ENCODE results near the gene STEAP3. TPM values are rescaled to one million over a fixed set of nuclear protein-coding genes. Genes with fewer than 3 reads are reported as not detected.

STEAP3 gene
- total RNA-seq, 4 donors from 2014 or later = 2.5 to 5.9 (median 5.2) TPM

- peaks cover 0 to 28% (median 0%) of the 10 kb centered on the region in 4 donors for H3K27me3 ChIP-seq
- 67% methylated on average over 8 of the region's 8 CpGs for WGBS
- H3K4me3 ChIP-seq = no peak overlapping the region
- no peak for TF ChIP-seq CTCF (IDR thresholded peaks at IDR 0.05)
- TF ChIP-seq EP300 (IDR thresholded peaks at IDR 0.05) = no peak
- TF ChIP-seq POLR2A (IDR thresholded peaks at IDR 0.05; ENCODE audit: low read depth) = no peak
- no peak for TF ChIP-seq POLR2AphosphoS5 (IDR thresholded peaks at IDR 0.05)
- no peaks in the 10 kb centered on the region for H3K4me1 ChIP-seq
- intact Hi-C loops (cut with DNase I) = no loop called here
- H3K27ac ChIP-seq (replicated peaks in 1 of 4) = no peak overlapping the region
- no peaks in the 10 kb centered on the region for H3K36me3 ChIP-seq
- no peaks in the 10 kb centered on the region for H3K9me3 ChIP-seq
- no peak for DNase-seq (ENCODE audit: extremely low spot score)
These were observed 33.1 kb upstream of the STEAP3 start for GRCh38 chr2:119190321-119191111.

GRCh38 chr2:119192893-119193292, 30.7 kb upstream of the STEAP3 start:
- no peak for DNase-seq (ENCODE audit: extremely low spot score)
- no peak overlapping the region for H3K4me3 ChIP-seq
- no peak overlapping the region for H3K27ac ChIP-seq (replicated peaks in 1 of 4)
- H3K27me3 ChIP-seq = peaks cover 0 to 29% (median 0%) of the 10 kb centered on the region in 4 donors
- no peaks in the 10 kb centered on the region for H3K36me3 ChIP-seq
- no peaks in the 10 kb centered on the region for H3K9me3 ChIP-seq
- TF ChIP-seq POLR2A (IDR thresholded peaks at IDR 0.05; ENCODE audit: low read depth) = no peak
- TF ChIP-seq EP300 (IDR thresholded peaks at IDR 0.05) = no peak
- TF ChIP-seq CTCF (IDR thresholded peaks at IDR 0.05) = no peak
- no peak for TF ChIP-seq POLR2AphosphoS5 (IDR thresholded peaks at IDR 0.05)
- intact Hi-C loops (cut with DNase I) = no loop called here
- H3K4me1 ChIP-seq = no peaks in the 10 kb centered on the region
- WGBS = 83% methylated on average over 6 of the region's 6 CpGs

- H3K27me3 ChIP-seq = peaks cover 0 to 26% (median 0%) of the 10 kb centered on the region in 4 donors
- no peaks in the 10 kb centered on the region for H3K36me3 ChIP-seq
- no peak overlapping the region for H3K27ac ChIP-seq (replicated peaks in 1 of 4)
- no peak overlapping the region for H3K4me3 ChIP-seq
- intact Hi-C loops (cut with DNase I) = no loop called here
- TF ChIP-seq EP300 (IDR thresholded peaks at IDR 0.05) = no peak
- TF ChIP-seq CTCF (IDR thresholded peaks at IDR 0.05) = no peak
- no peak for TF ChIP-seq POLR2AphosphoS5 (IDR thresholded peaks at IDR 0.05)
- TF ChIP-seq POLR2A (IDR thresholded peaks at IDR 0.05; ENCODE audit: low read depth) = no peak
- no peaks in the 10 kb centered on the region for H3K9me3 ChIP-seq
- no peaks in the 10 kb centered on the region for H3K4me1 ChIP-seq
- no peak for DNase-seq (ENCODE audit: extremely low spot score)
- WGBS = 90% methylated on average over 5 of the region's 5 CpGs
These were observed 28.6 kb upstream of the STEAP3 start for GRCh38 chr2:119195001-119195400.

- H3K4me1 ChIP-seq = no peaks in the 10 kb centered on the region
- no peaks in the 10 kb centered on the region for H3K36me3 ChIP-seq
- H3K9me3 ChIP-seq = no peaks in the 10 kb centered on the region
- no peak for DNase-seq (ENCODE audit: extremely low spot score)
- no peak overlapping the region for H3K4me3 ChIP-seq
- WGBS = 16% methylated on average over 2 of the region's 2 CpGs
- H3K27ac ChIP-seq (replicated peaks in 1 of 4) = no peak overlapping the region
- TF ChIP-seq EP300 (IDR thresholded peaks at IDR 0.05) = no peak
- TF ChIP-seq POLR2A (IDR thresholded peaks at IDR 0.05; ENCODE audit: low read depth) = no peak
- TF ChIP-seq CTCF (IDR thresholded peaks at IDR 0.05) = no peak
- no peak for TF ChIP-seq POLR2AphosphoS5 (IDR thresholded peaks at IDR 0.05)
- peaks cover 0 to 33% (median 0%) of the 10 kb centered on the region in 4 donors for H3K27me3 ChIP-seq
- intact Hi-C loops (cut with DNase I) = no loop called here
These were observed 27.7 kb upstream of the STEAP3 start for GRCh38 chr2:119195887-119196286.

All from esophagus muscularis mucosa (tissue), 4 donors.